ENCODE data around the gene MICU2. TPM values are rescaled to one million over a fixed set of nuclear protein-coding genes. Genes with fewer than 3 reads are reported as not detected.
A peak's percentile ranks its signal among the peaks of the same experiment; 100 is the strongest.

MICU2 gene
- total and polyA plus RNA-seq, 2 of the 13 experiments (the other 11 are each of a cell fraction or from before 2014, with no cell fraction given): 31.7 to 42.4 TPM

GRCh38 chr13:21458813-21459701, 144.9 kb downstream of the MICU2 start, which contains the start of gene ZDHHC20 (continued):
- TF ChIP-seq KIAA2018 (CRISPR knock-in tag; IDR thresholded peaks at IDR 0.05; ENCODE audit: borderline replicate concordance) (no peak), ZNF891 (CRISPR knock-in tag; IDR thresholded peaks at IDR 0.05) (peak; percentile 69; the same call in 1 of the 2 replicates), MTA1 (CRISPR knock-in tag; IDR thresholded peaks at IDR 0.05; ENCODE audit: borderline replicate concordance) (no peak; the same call in 1 of the 2 replicates), ATF3 (CRISPR knock-in tag; IDR thresholded peaks at IDR 0.05) (no peak), HIVEP1 (CRISPR knock-in tag; IDR thresholded peaks at IDR 0.05) (no peak), THAP7 (CRISPR knock-in tag; IDR thresholded peaks at IDR 0.05) (no peak), ZNF652 (CRISPR knock-in tag; IDR thresholded peaks at IDR 0.05; ENCODE audit: borderline replicate concordance, low read depth) (no peak), RXRB (CRISPR knock-in tag; IDR thresholded peaks at IDR 0.05; ENCODE audit: borderline replicate concordance) (no peak), PTBP1 (IDR thresholded peaks at IDR 0.05; ENCODE audit: low read depth, low read length, poor library complexity, severe bottlenecking) (no peak), TCF7L2 (IDR thresholded peaks at IDR 0.05; ENCODE audit: low read depth, low read length) (no peak), ZFP36L2 (CRISPR knock-in tag; IDR thresholded peaks at IDR 0.05) (no peak), TCF12 (IDR thresholded peaks at IDR 0.05) (no peak), TCF12 (CRISPR knock-in tag; IDR thresholded peaks at IDR 0.05) (no peak), ATF5 (CRISPR knock-in tag; IDR thresholded peaks at IDR 0.05; ENCODE audit: low read depth) (no peak), CENPBD1 (CRISPR knock-in tag; IDR thresholded peaks at IDR 0.05; ENCODE audit: borderline replicate concordance, low read depth) (no peak), MXD1 (CRISPR knock-in tag; IDR thresholded peaks at IDR 0.05) (no peak; the same call in 1 of the 2 replicates), ZNF629 (CRISPR knock-in tag; conservative IDR thresholded peaks at IDR 0.05) (no peak)

All from HepG2 (cell line).